ENCODE data around the gene TMEM117. TPM values are rescaled to one million over a fixed set of nuclear protein-coding genes. Genes with fewer than 3 reads are reported as not detected.

TMEM117 gene
- total and polyA plus RNA-seq, 8 donors: 1.8 to 6.1 (median 4.0) TPM

DNA sequence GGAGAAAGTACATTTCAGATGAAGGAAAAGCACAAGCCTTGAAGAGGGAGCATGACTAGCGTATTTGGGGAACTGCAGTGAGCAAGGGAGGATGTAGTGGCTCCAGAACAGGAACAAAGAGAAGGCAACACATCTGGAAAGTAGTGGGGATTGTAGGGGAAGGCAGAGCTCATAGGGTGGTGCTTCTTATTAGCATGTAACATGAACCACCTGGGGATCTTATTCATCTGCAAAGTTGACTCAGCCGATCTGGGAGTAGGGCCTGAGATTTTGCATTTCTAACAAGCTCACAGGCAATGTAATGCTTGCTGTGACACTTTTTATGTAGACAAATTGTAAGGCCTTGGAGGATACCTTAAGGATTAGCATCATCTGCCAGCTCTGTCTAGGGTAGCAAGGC lies 592.9 kb downstream of the TMEM117 start:
- H3K27me3 ChIP-seq: no peaks in the 10 kb centered on the region
- DNase-seq (no peak), ATAC-seq (no peak), FAIRE-seq (no peak)
- no peaks in the 10 kb centered on the region for H3K4me1 ChIP-seq
- TF ChIP-seq, protein P1, sequence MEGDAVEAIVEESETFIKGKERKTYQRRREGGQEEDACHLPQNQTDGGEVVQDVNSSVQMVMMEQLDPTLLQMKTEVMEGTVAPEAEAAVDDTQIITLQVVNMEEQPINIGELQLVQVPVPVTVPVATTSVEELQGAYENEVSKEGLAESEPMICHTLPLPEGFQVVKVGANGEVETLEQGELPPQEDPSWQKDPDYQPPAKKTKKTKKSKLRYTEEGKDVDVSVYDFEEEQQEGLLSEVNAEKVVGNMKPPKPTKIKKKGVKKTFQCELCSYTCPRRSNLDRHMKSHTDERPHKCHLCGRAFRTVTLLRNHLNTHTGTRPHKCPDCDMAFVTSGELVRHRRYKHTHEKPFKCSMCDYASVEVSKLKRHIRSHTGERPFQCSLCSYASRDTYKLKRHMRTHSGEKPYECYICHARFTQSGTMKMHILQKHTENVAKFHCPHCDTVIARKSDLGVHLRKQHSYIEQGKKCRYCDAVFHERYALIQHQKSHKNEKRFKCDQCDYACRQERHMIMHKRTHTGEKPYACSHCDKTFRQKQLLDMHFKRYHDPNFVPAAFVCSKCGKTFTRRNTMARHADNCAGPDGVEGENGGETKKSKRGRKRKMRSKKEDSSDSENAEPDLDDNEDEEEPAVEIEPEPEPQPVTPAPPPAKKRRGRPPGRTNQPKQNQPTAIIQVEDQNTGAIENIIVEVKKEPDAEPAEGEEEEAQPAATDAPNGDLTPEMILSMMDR (IDR thresholded peaks at IDR 0.05): no peak
- H3K36me3 ChIP-seq: no peaks in the 10 kb centered on the region
- no peaks in the 10 kb centered on the region for H3K9me3 ChIP-seq
- intact Hi-C loops (cut with DNase I): no loop called here
- H3K27ac ChIP-seq: no peak overlapping the region
- no peak overlapping the region for H3K4me3 ChIP-seq
- 36 to 41% methylated on average over 2 of the region's 2 CpGs for WGBS, 2 donors

DNA sequence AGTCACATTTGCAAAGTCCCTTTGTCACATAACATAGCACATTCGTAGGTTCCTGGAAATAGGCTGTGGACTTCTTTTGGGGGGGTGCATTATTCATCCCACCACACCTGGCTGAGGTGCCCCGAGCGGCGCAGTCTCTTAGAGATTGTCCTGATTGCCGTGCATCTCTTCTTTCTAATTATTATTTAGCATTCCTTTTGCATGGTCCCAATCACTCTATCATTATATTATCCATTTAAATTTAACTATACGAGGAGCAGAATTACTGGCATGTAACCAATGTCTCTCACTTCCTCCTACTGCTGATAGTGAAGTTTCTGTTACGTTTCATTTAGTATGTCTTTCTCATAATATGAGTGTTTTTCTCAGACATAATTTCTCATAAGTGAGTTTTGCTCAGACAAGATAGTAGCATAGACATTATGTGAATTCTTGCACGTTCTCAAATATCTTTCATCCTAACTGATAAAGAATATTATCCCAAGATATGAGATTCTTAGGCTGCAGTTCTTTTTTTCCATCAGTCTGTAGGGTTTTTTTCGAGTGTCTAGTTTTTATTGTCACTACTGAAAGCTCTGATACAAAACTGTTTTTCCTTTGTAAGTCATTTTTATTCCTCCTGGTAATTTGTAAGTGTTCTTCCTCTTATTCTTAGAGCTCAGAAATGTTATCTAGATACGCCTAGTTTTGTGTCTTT lies 595.9 kb downstream of the TMEM117 start:
- FAIRE-seq: no peak
- H3K27me3 ChIP-seq: no peaks in the 10 kb centered on the region
- no peak overlapping the region for H3K4me3 ChIP-seq
- H3K36me3 ChIP-seq: no peaks in the 10 kb centered on the region
- no peaks in the 10 kb centered on the region for H3K4me1 ChIP-seq
- TF ChIP-seq, protein P1 (IDR thresholded peaks at IDR 0.05): no peak
- H3K27ac ChIP-seq: no peak overlapping the region
- whole genome bisulfite sequencing, 2 donors: 53 to 61% methylated on average over 10 of the region's 10 CpGs
- ATAC-seq: no peak
- intact Hi-C loops (cut with DNase I): no loop called here
- no peaks in the 10 kb centered on the region for H3K9me3 ChIP-seq
- no peak for DNase-seq

DNA sequence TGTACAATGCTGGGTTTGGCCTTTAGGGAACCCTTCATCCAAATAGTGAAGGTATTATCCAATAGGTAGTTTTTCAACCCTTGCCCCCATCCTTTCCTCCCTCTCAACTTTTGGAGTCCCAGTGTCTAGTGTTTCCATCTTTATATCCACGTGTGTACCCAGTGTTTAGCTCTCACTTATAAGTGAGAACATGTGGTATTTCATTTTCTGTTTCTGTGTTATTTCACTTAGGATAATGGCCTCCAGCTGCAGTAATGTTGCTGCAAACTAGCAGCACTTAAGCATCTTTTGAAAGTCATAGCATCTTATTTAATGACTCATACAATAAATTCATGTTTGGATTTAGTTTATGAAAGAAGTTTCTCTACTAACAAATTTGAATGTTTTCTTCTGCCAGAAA lies 597.8 kb downstream of the TMEM117 start:
- ATAC-seq (no peak), FAIRE-seq (no peak), DNase-seq (no peak)
- no peak overlapping the region for H3K27ac ChIP-seq
- no peaks in the 10 kb centered on the region for H3K9me3 ChIP-seq
- WGBS, 2 donors: 43 to 55% methylated on average over 1 of the region's 1 CpG
- H3K4me1 ChIP-seq: no peaks in the 10 kb centered on the region
- TF ChIP-seq, protein P1 (IDR thresholded peaks at IDR 0.05): no peak
- no peak overlapping the region for H3K4me3 ChIP-seq
- H3K36me3 ChIP-seq: no peaks in the 10 kb centered on the region
- intact Hi-C loops (cut with DNase I): no loop called here
- H3K27me3 ChIP-seq: no peaks in the 10 kb centered on the region

DNA sequence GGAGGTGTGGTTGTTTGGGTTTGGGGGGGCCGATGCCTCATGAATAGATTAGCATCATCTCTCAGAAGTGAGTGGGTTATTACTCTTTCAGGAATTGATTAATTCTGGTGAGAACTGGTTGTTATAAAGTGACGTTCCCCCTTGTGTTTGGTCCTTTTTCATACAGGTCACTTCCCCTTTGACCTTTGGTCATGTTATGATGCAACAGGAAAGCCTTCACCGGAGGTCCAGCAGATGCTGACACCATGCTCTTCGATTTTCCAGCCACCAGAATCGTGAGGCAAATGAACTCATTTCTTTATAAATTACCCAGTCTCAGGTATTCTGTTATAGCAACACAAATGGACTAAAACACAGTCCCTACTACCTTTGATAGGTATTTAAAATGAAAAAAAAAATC lies 600.9 kb downstream of the TMEM117 start:
- Histone ChIP-seq H3K27me3 (no peaks in the 10 kb centered on the region), H3K9me3 (no peaks in the 10 kb centered on the region), H3K4me3 (no peak overlapping the region), H3K27ac (no peak overlapping the region), H3K4me1 (no peaks in the 10 kb centered on the region), H3K36me3 (no peaks in the 10 kb centered on the region)
- no peak for DNase-seq
- TF ChIP-seq, protein P1 (IDR thresholded peaks at IDR 0.05): no peak
- intact Hi-C loops (cut with DNase I): no loop called here
- WGBS, 2 donors: 53 to 57% methylated on average over 5 of the region's 5 CpGs
- ATAC-seq: no peak
- no peak for FAIRE-seq

Other genes with a start within 250 kb of the TMEM117 start
- gene PUS7L, start 77.3 kb upstream of the TMEM117 start, total RNA-seq: 10 to 100 TPM in 1 of 6 donors, 1 to 10 TPM in 5; 5.2 to 10.9 (median 6.3) TPM
- gene PUS7L, start 77.3 kb upstream of the TMEM117 start, polyA plus RNA-seq: 1 to 10 TPM; 1.1 to 1.8 TPM
- 10 to 100 TPM in 5 of 6 donors, 1 to 10 TPM in 1; 9.9 to 17.8 (median 13.7) TPM for gene IRAK4, start 77.1 kb upstream of the TMEM117 start, total RNA-seq
- gene IRAK4, start 77.1 kb upstream of the TMEM117 start, polyA plus RNA-seq: 10 to 100 TPM; 13.5 to 23.6 TPM
- gene TWF1, start 29.8 kb upstream of the TMEM117 start, total RNA-seq: 10 to 100 TPM; 27.6 to 51.3 (median 39.0) TPM
- gene TWF1, start 29.8 kb upstream of the TMEM117 start, polyA plus RNA-seq: 10 to 100 TPM; 26.3 to 32.0 TPM

All from pancreas (tissue), 10 donors.